Cardiac muscle cell (in vitro differentiated cells and primary cell): ENCODE measurements around the gene MBD5. TPM values are rescaled to one million over a fixed set of nuclear protein-coding genes. Genes with fewer than 3 reads are reported as not detected.
A peak's percentile ranks its signal among the peaks of the same experiment; 100 is the strongest.

Source experiments
- DNase-seq, 2 donors: peaks; one replicate each; pipeline versions ENCODE4 v3.0.0 to v3.0.0-alpha.2; 2010 to 2017; ENCODE audit warnings: low read depth in 1 of 2, low spot score in 1 of 2
- H3K27ac ChIP-seq: fragments of 200-600 bp; sonication (generic); 2 replicates; pipeline ENCODE4 v1.5.1; 2016
- H3K27me3 ChIP-seq: fragments of 200-600 bp; sonication (generic); 2 replicates; pipeline ENCODE4 v1.6.0; 2016; ENCODE audit warnings: control low read depth
- H3K36me3 ChIP-seq: fragments of 200-600 bp; sonication (generic); 2 replicates; pipeline ENCODE4 v1.5.1; 2016; ENCODE audit warnings: control low read depth
- H3K4me1 ChIP-seq: fragments of 200-600 bp; sonication (generic); 2 replicates; pipeline ENCODE4 v1.8.1; 2017; ENCODE audit warnings: low read depth, mild to moderate bottlenecking, mixed run types
- H3K4me3 ChIP-seq: fragments of 200-600 bp; sonication (generic); 2 replicates; pipeline ENCODE4 v1.5.1; 2016; ENCODE audit warnings: mild to moderate bottlenecking
- H3K9me3 ChIP-seq: fragments of 200-600 bp; sonication (generic); 2 replicates; pipeline ENCODE4 v1.5.1; 2017; ENCODE audit warnings: low read depth, mild to moderate bottlenecking, control low read depth
- polyA plus RNA-seq: library from polyadenylated mRNA; unstranded; fragments of >200 nt; fragmentation: Nextera tagmentation; extraction: Ambion mirVana; gene quantifications from 2 replicates; pipeline ENCODE4 v1.2.1, GENCODE V29; 2016
- total RNA-seq: library from RNA; depleted of rRNA; stranded (reverse); fragments of >200 nt; gene quantifications from 2 replicates; pipeline ENCODE4 v1.2.3, GENCODE V29; 2016
- TF ChIP-seq, protein P1 (sequence below): IDR thresholded peaks from 2 replicates; pipeline ENCODE4 v1.5.1; 2012; ENCODE audit warnings: low read depth, mild to moderate bottlenecking, low read length

The MBD5 gene
- total RNA-seq (17.7 and 44.5 TPM in 2 replicates), polyA plus RNA-seq (45.6 and 51.4 TPM in 2 replicates)

DNA sequence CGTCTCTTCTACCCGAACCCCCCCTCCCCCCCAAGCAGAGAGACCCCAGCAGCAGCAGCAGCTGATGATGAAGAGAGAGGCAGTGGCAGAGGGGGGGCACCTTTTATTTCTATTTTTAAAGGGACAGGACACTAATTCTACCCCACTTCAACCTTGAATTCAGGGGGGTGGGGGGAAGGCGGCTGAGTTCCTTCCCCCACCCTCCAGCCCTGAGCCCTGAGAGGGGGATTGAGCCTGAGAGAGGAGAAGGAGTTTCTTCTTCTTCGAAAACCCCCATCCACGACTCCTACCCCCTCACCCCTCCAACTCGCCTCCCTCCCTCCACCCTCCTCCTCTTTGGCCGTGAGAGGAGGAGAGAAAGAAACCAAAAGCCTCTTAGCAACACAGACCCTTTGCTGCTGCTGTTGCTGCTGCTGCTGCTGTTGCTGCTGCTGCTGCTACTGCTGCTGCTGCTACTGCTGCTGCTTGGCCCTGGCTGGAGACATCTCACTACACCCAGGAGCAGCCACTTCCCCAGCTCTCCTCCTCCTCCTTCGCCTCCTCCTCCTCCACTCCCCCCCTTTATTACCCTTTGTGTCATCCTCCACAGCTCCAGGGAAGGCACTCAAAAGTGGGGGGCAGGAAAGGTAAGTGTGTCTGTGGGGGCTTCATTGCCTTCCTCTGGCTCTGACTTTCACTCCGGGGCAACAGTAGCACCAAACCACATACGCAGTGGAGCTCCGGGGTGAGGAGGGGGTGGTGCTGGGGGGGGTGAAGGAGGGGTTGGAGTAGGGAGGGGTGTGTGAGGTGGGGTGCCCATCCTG, at the start of gene MBD5:
Gene MBD5 (plus strand): TSS at position 33 of the 803 bp plus-strand sequence.
- H3K27me3 ChIP-seq, result no peaks in the 10 kb centered on the region
- peak; percentile 71 to 72 for DNase-seq
- no peaks in the 10 kb centered on the region for H3K36me3 ChIP-seq
- H3K4me3 ChIP-seq, result peak within 1 kb of the TSS; percentile 53
- H3K9me3 ChIP-seq, result no peaks in the 10 kb centered on the region
- TF ChIP-seq, protein P1, sequence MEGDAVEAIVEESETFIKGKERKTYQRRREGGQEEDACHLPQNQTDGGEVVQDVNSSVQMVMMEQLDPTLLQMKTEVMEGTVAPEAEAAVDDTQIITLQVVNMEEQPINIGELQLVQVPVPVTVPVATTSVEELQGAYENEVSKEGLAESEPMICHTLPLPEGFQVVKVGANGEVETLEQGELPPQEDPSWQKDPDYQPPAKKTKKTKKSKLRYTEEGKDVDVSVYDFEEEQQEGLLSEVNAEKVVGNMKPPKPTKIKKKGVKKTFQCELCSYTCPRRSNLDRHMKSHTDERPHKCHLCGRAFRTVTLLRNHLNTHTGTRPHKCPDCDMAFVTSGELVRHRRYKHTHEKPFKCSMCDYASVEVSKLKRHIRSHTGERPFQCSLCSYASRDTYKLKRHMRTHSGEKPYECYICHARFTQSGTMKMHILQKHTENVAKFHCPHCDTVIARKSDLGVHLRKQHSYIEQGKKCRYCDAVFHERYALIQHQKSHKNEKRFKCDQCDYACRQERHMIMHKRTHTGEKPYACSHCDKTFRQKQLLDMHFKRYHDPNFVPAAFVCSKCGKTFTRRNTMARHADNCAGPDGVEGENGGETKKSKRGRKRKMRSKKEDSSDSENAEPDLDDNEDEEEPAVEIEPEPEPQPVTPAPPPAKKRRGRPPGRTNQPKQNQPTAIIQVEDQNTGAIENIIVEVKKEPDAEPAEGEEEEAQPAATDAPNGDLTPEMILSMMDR, result no peak
- peaks cover 34% of the 10 kb centered on the region for H3K4me1 ChIP-seq
- peak within 1 kb of the TSS; percentile 86 for H3K27ac ChIP-seq

DNA sequence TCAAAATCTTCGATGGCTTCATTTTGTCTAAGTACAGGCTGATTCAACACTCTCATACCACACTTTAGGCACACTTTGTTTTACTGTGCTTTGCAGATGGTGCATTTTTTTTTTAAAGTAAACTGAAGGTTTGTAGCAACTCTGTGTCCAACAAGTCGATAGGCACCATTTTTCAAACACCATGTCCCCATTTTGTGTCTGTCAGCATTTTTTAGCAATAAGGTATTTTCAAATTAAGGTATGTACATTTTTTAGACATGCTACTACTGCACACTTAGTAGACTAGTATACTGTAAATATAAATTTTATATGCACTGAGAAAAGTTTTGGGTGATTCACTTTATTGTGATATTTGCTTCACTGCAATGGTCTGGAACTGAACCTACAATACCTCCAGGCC, 44.8 kb upstream of the MBD5 start:
- no peaks in the 10 kb centered on the region for H3K9me3 ChIP-seq
- H3K4me3 ChIP-seq, result no peak overlapping the region
- TF ChIP-seq, protein P1, result no peak
- H3K27ac ChIP-seq, result no peak overlapping the region
- DNase-seq, result no peak
- no peaks in the 10 kb centered on the region for H3K27me3 ChIP-seq
- peaks cover 15% of the 10 kb centered on the region for H3K36me3 ChIP-seq
- H3K4me1 ChIP-seq, result no peaks in the 10 kb centered on the region

DNA sequence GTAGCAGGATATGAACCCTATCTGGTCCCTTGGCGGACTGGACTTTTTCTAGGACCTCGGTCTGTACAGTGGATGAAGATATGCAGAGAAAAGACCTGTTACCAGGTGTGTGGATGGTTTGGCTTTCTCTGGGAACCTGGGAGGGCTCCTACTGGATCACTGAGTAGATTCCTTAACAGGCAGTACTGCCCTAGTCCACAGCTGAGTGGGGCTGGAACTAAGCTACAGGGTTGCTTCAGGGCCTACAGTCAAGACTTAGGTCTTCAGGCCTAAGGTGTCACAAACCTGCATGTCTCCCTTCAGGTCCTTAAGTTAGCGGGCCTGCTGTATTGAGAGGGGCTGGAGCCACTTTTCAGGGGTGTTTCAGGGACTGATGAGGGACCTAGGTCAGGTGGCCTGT, 43.2 kb upstream of the MBD5 start:
- Histone ChIP-seq H3K27me3 (no peaks in the 10 kb centered on the region), H3K9me3 (no peaks in the 10 kb centered on the region), H3K4me3 (no peak overlapping the region), H3K27ac (no peak overlapping the region), H3K36me3 (peaks cover 5% of the 10 kb centered on the region), H3K4me1 (no peaks in the 10 kb centered on the region)
- no peak for DNase-seq
- TF ChIP-seq, protein P1, result no peak

DNA sequence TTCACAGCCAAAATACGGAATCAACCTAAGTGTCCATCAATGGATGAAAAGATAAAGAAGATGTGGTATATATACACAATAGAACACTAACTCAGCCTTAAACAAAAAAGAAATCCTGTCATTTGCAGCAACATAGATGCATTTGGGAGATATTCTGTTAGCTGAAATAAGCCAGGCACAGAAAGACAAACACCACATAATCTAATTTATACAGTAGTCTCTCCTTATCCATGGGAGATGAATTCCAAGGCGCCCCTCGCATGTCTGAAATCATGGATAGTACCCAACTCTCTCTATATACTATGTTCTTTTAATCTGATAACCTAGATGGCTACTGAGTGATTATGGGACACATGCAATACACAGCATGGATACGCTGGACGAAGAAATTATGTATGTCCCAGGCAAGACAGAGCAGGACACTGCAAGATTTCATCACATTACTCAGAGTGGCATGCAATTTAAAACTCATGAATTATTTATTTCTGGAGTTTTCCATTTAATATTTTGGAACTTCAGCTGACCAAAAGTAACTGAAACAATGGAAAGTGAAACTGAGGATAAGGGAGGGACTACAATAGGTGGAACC, 39.9 kb upstream of the MBD5 start:
- DNase-seq, result no peak
- H3K36me3 ChIP-seq, result no peaks in the 10 kb centered on the region
- H3K27ac ChIP-seq, result no peak overlapping the region
- no peaks in the 10 kb centered on the region for H3K27me3 ChIP-seq
- TF ChIP-seq, protein P1, result no peak
- no peak overlapping the region for H3K4me3 ChIP-seq
- H3K9me3 ChIP-seq, result no peaks in the 10 kb centered on the region
- H3K4me1 ChIP-seq, result no peaks in the 10 kb centered on the region

DNA sequence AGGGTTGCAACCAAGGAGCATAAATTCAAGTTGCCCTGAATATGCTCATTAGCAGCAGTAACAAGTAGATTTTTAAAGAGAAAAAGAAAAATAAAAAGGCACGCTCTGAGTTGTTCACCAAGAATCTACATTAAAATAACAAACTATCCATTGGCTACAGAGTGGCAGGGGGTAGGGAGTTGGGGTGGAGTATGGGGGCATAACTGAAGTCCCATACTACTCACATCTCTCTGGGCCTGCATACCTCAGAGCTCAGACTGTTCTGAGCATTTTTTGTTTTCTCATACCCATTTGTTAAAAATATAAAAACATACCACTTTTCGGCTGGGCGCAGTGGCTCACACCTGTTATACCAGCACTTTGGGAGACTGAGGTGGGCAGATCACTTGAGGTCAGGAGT, 31.8 kb upstream of the MBD5 start:
- DNase-seq, result no peak
- Histone ChIP-seq H3K4me1 (no peaks in the 10 kb centered on the region), H3K36me3 (no peaks in the 10 kb centered on the region), H3K27me3 (no peaks in the 10 kb centered on the region), H3K9me3 (no peaks in the 10 kb centered on the region), H3K4me3 (no peak overlapping the region), H3K27ac (peak overlapping the region; percentile 37)
- TF ChIP-seq, protein P1, result no peak
